HG02759 (cell line): Measurements from ENCODE around the gene MYO18B.
"Not testable (repeated sequence)": the region's sequence is repeated elsewhere in the genome, so short reads cannot be mapped to it uniquely, and the experiment has no call there.

Experiments used
- ATAC-seq: cut with Tn5 transposase; IDR thresholded peaks from one replicate; pipeline ENCODE4 v1.9.1; 2021; ENCODE audit warnings: mild to moderate bottlenecking, moderate library complexity; ENCODE audit not compliant: unreplicated experiment

MYO18B gene

GRCh38 chr22:25970374-25970911 is 228.5 kb downstream of the MYO18B start:
- ATAC-seq, result no peak

- ATAC-seq, result no peak
Measured at GRCh38 chr22:25970999-25971811, 229.2 kb downstream of the MYO18B start.

GRCh38 chr22:25972397-25972796 is 230.4 kb downstream of the MYO18B start:
- ATAC-seq, result no peak

GRCh38 chr22:25976356-25976755 is 234.4 kb downstream of the MYO18B start:
- no peak for ATAC-seq

GRCh38 chr22:25979968-25980367 is 238.0 kb downstream of the MYO18B start:
- ATAC-seq, result no peak

GRCh38 chr22:25984911-25985310 is 242.9 kb downstream of the MYO18B start:
- not testable (repeated sequence) for ATAC-seq

GRCh38 chr22:25987948-25988347 is 246.0 kb downstream of the MYO18B start:
- no peak for ATAC-seq

- no peak for ATAC-seq
Measured at GRCh38 chr22:25990940-25991339, 249.0 kb downstream of the MYO18B start.

GRCh38 chr22:25992331-25992730 is 250.3 kb downstream of the MYO18B start:
- ATAC-seq, result no peak

GRCh38 chr22:25996669-25997068 is 254.7 kb downstream of the MYO18B start:
- ATAC-seq, result no peak

GRCh38 chr22:25997886-25998775 is 256.1 kb downstream of the MYO18B start:
- no peak for ATAC-seq

GRCh38 chr22:26002456-26002855 is 260.5 kb downstream of the MYO18B start:
- ATAC-seq, result no peak

- ATAC-seq, result no peak
Measured at GRCh38 chr22:26004477-26004876, 262.5 kb downstream of the MYO18B start.

GRCh38 chr22:26008587-26008986 is 266.6 kb downstream of the MYO18B start:
- no peak for ATAC-seq

GRCh38 chr22:26016916-26017315 is 274.9 kb downstream of the MYO18B start:
- ATAC-seq, result no peak

- no peak for ATAC-seq
Measured at GRCh38 chr22:26017932-26018331, 275.9 kb downstream of the MYO18B start.

- no peak for ATAC-seq
Measured at GRCh38 chr22:26019596-26019995, 277.6 kb downstream of the MYO18B start.

- no peak for ATAC-seq
Measured at GRCh38 chr22:26021516-26021915, 279.5 kb downstream of the MYO18B start.

GRCh38 chr22:26023104-26023775 is 281.3 kb downstream of the MYO18B start:
- no peak for ATAC-seq

GRCh38 chr22:26025626-26026025 is 283.6 kb downstream of the MYO18B start:
- no peak for ATAC-seq

GRCh38 chr22:26027341-26027740 is 285.4 kb downstream of the MYO18B start:
- ATAC-seq, result no peak
